Astrocyte (in vitro differentiated cells and primary cell): Measurements from ENCODE around the gene SAP130. TPM values are rescaled to one million over a fixed set of nuclear protein-coding genes. Genes with fewer than 3 reads are reported as not detected.

Experiments used
- DNase-seq: peaks from one replicate; pipeline ENCODE4 v3.0.0-alpha.2; 2010; ENCODE audit warnings: low read depth
- FAIRE-seq: peaks from 2 replicates; lab custom pipeline; 2011; peaks lifted over from hg19 to GRCh38; lab: Jason Lieb, UNC
- H2AFZ ChIP-seq: 2 replicates; pipeline ENCODE4 v1.6.0; 2012; ENCODE audit warnings: low read depth, low read length, inconsistent platforms
- H3K27ac ChIP-seq: 2 replicates; pipeline ENCODE4 v1.5.1; 2011; ENCODE audit warnings: low read depth, low read length, inconsistent platforms
- H3K27me3 ChIP-seq: 2 replicates; pipeline ENCODE4 v1.6.0; 2011; ENCODE audit warnings: low read length, inconsistent platforms; ENCODE audit not compliant: insufficient read depth
- H3K36me3 ChIP-seq: 2 replicates; pipeline ENCODE4 v1.5.1; 2011; ENCODE audit warnings: low read length, inconsistent platforms; ENCODE audit not compliant: insufficient read depth
- H3K4me1 ChIP-seq: 2 replicates; pipeline ENCODE4 v1.5.1; 2011; ENCODE audit warnings: low read length, inconsistent platforms; ENCODE audit not compliant: insufficient read depth
- H3K4me2 ChIP-seq: 2 replicates; pipeline ENCODE4 v1.6.0; 2012; ENCODE audit warnings: low read length, inconsistent platforms
- H3K4me3 ChIP-seq: 2 replicates; pipeline ENCODE4 v1.5.1; 2011; ENCODE audit warnings: low read depth, mild to moderate bottlenecking, low read length, inconsistent platforms; ENCODE audit not compliant: insufficient read depth
- H3K79me2 ChIP-seq: 2 replicates; pipeline ENCODE4 v1.6.0; 2012; ENCODE audit warnings: mild to moderate bottlenecking, low read length, inconsistent platforms; ENCODE audit not compliant: insufficient read depth
- H3K9ac ChIP-seq: 2 replicates; pipeline ENCODE4 v1.6.0; 2012; ENCODE audit warnings: mild to moderate bottlenecking, low read length, inconsistent platforms
- H3K9me3 ChIP-seq: 2 replicates; pipeline ENCODE4 v1.5.1; 2012; ENCODE audit warnings: low read depth, mild to moderate bottlenecking, low read length, inconsistent platforms; ENCODE audit not compliant: insufficient read depth
- H4K20me1 ChIP-seq: 2 replicates; pipeline ENCODE4 v1.6.0; 2012; ENCODE audit warnings: low read length, inconsistent platforms; ENCODE audit not compliant: insufficient read depth
- H3K27ac Mint-ChIP-seq: one replicate; pipeline ENCODE4 v1.8.0; 2021; ENCODE audit warnings: mild to moderate bottlenecking, mixed read lengths; ENCODE audit not compliant: unreplicated experiment
- H3K27me3 Mint-ChIP-seq: one replicate; pipeline ENCODE4 v1.8.0; 2021; ENCODE audit warnings: low read depth, mixed read lengths; ENCODE audit not compliant: unreplicated experiment
- H3K36me3 Mint-ChIP-seq: one replicate; pipeline ENCODE4 v1.8.0; 2021; ENCODE audit warnings: low read depth, mixed read lengths; ENCODE audit not compliant: unreplicated experiment
- H3K4me1 Mint-ChIP-seq: one replicate; pipeline ENCODE4 v1.8.0; 2021; ENCODE audit warnings: low read depth, mixed read lengths; ENCODE audit not compliant: unreplicated experiment
- H3K4me3 Mint-ChIP-seq: one replicate; pipeline ENCODE4 v1.8.0; 2021; ENCODE audit warnings: mild to moderate bottlenecking, moderate library complexity, mixed read lengths; ENCODE audit not compliant: unreplicated experiment
- H3K9me3 Mint-ChIP-seq: one replicate; pipeline ENCODE4 v1.8.0; 2021; ENCODE audit warnings: mild to moderate bottlenecking, mixed read lengths; ENCODE audit not compliant: unreplicated experiment
- CTCF ChIP-seq: IDR thresholded peaks from 2 replicates; pipeline ENCODE4 v1.5.1; 2011; ENCODE audit warnings: low read depth, mild to moderate bottlenecking, inconsistent platforms, low read length, moderate library complexity; ENCODE audit not compliant: insufficient read depth
- EZH2 ChIP-seq: IDR thresholded peaks from 2 replicates; pipeline ENCODE4 v1.6.1; 2012; ENCODE audit warnings: mild to moderate bottlenecking, low read length, inconsistent platforms; ENCODE audit not compliant: insufficient read depth
- total RNA-seq: library from RNA; stranded (reverse); gene quantifications from 2 replicates; pipeline ENCODE4 v1.2.1, GENCODE V29; 2021

The SAP130 gene
- total RNA-seq, 1 donor from 2014 or later, result 24.6 TPM

- no peaks in the 10 kb centered on the region for H3K79me2 ChIP-seq
- no peak overlapping the region for H3K9ac ChIP-seq
- no peaks in the 10 kb centered on the region for H3K4me1 ChIP-seq
- TF ChIP-seq CTCF, result no peak
- TF ChIP-seq EZH2, result no peak
- H3K4me3 ChIP-seq, result no peak overlapping the region
- H3K27ac ChIP-seq, result no peak overlapping the region
- peaks cover 10% of the 10 kb centered on the region for H4K20me1 ChIP-seq
- FAIRE-seq (no peak), DNase-seq (peak; percentile 18)
- H3K4me1 Mint-ChIP-seq, result peaks cover 16% of the 10 kb centered on the region
- no peak overlapping the region for H3K4me3 Mint-ChIP-seq
- no peaks in the 10 kb centered on the region for H3K27me3 Mint-ChIP-seq
- H2AFZ ChIP-seq, result no peak overlapping the region
- peaks cover 30% of the 10 kb centered on the region for H3K36me3 ChIP-seq
- no peak overlapping the region for H3K4me2 ChIP-seq
- no peaks in the 10 kb centered on the region for H3K27me3 ChIP-seq
- H3K36me3 Mint-ChIP-seq, result peaks cover 21% of the 10 kb centered on the region
- H3K9me3 Mint-ChIP-seq, result no peaks in the 10 kb centered on the region
- H3K9me3 ChIP-seq, result no peaks in the 10 kb centered on the region
- no peak overlapping the region for H3K27ac Mint-ChIP-seq
These were observed 43.3 kb downstream of the SAP130 start for GRCh38 chr2:127984551-127984950.

GRCh38 chr2:127969446-127969845 lies 58.4 kb downstream of the SAP130 start:
- Histone ChIP-seq H3K9ac (no peak overlapping the region), H4K20me1 (no peaks in the 10 kb centered on the region), H3K9me3 (no peaks in the 10 kb centered on the region), H3K79me2 (no peaks in the 10 kb centered on the region), H3K4me1 (no peaks in the 10 kb centered on the region), H3K4me2 (no peak overlapping the region), H3K27me3 (no peaks in the 10 kb centered on the region), H2AFZ (no peak overlapping the region), H3K27ac (no peak overlapping the region), H3K36me3 (peaks cover 2% of the 10 kb centered on the region), H3K4me3 (no peak overlapping the region)
- Mint-ChIP-seq H3K4me1 (no peaks in the 10 kb centered on the region), H3K36me3 (peaks cover 12% of the 10 kb centered on the region), H3K4me3 (no peak overlapping the region), H3K27ac (no peak overlapping the region), H3K27me3 (no peaks in the 10 kb centered on the region), H3K9me3 (no peaks in the 10 kb centered on the region)
- DNase-seq (no peak), FAIRE-seq (no peak)
- TF ChIP-seq CTCF, result no peak
- no peak for TF ChIP-seq EZH2

GRCh38 chr2:127968610-127969339 lies 59.1 kb downstream of the SAP130 start:
- no peak overlapping the region for H3K4me3 Mint-ChIP-seq
- Histone ChIP-seq H3K36me3 (peaks cover 2% of the 10 kb centered on the region), H3K9me3 (no peaks in the 10 kb centered on the region), H3K27ac (no peak overlapping the region), H3K9ac (no peak overlapping the region), H3K27me3 (no peaks in the 10 kb centered on the region), H4K20me1 (no peaks in the 10 kb centered on the region), H3K4me3 (no peak overlapping the region), H3K4me1 (no peaks in the 10 kb centered on the region), H3K79me2 (no peaks in the 10 kb centered on the region), H3K4me2 (no peak overlapping the region), H2AFZ (no peak overlapping the region)
- FAIRE-seq (no peak), DNase-seq (no peak)
- TF ChIP-seq EZH2 (no peak), CTCF (no peak)
- no peaks in the 10 kb centered on the region for H3K4me1 Mint-ChIP-seq
- H3K27ac Mint-ChIP-seq, result no peak overlapping the region
- H3K9me3 Mint-ChIP-seq, result no peaks in the 10 kb centered on the region
- no peaks in the 10 kb centered on the region for H3K27me3 Mint-ChIP-seq
- H3K36me3 Mint-ChIP-seq, result peaks cover 14% of the 10 kb centered on the region
